Suprapubic skin (tissue), 4 donors: ENCODE data around the gene CARTPT. TPM values are rescaled to one million over a fixed set of nuclear protein-coding genes. Genes with fewer than 3 reads are reported as not detected.

Experiments
- DNase-seq, 2 donors: peaks; one replicate each; pipeline ENCODE4 v3.0.0-alpha.2; 2019; ENCODE audit warnings: low spot score in 2 of 2
- H3K27ac ChIP-seq: fragments of 200-600 bp; sonication (generic); one replicate; pipeline ENCODE4 v1.5.1; 2019
- H3K27me3 ChIP-seq: fragments of 200-600 bp; sonication (generic); one replicate; pipeline ENCODE4 v1.5.1; 2019
- H3K36me3 ChIP-seq: fragments of 200-600 bp; sonication (generic); one replicate; pipeline ENCODE4 v1.5.1; 2019
- H3K4me1 ChIP-seq: fragments of 200-600 bp; sonication (generic); one replicate; pipeline ENCODE4 v1.5.1; 2019
- H3K4me3 ChIP-seq: fragments of 200-600 bp; sonication (generic); one replicate; pipeline ENCODE4 v1.5.1; 2019; ENCODE audit warnings: mild to moderate bottlenecking
- H3K9me3 ChIP-seq: fragments of 200-600 bp; sonication (generic); one replicate; pipeline ENCODE4 v1.5.1; 2019
- CTCF ChIP-seq, 2 donors: fragments of 200-600 bp in 1 of 2; fragments of 450-650 bp in 1 of 2; sonication (generic) in 1 of 2; IDR thresholded peaks; one replicate each; pipeline ENCODE4 v1.5.1; 2016 to 2019; ENCODE audit warnings: antibody characterized with exemption in 2 of 2, mild to moderate bottlenecking in 1 of 2, moderate library complexity in 1 of 2
- EP300 ChIP-seq: sonication (generic); formaldehyde crosslinking; IDR thresholded peaks from one replicate; pipeline ENCODE4 v1.6.1; 2017; ENCODE audit warnings: antibody characterized with exemption
- POLR2A ChIP-seq, 2 donors: fragments of 450-650 bp; IDR thresholded peaks; one replicate each; pipeline ENCODE4 v1.6.1; 2017; ENCODE audit warnings: antibody characterized with exemption in 2 of 2, mild to moderate bottlenecking in 2 of 2, moderate library complexity in 2 of 2
- POLR2AphosphoS5 ChIP-seq, 3 donors: sonication (generic); formaldehyde crosslinking; IDR thresholded peaks; one replicate each; pipeline ENCODE4 v1.6.1; 2017; ENCODE audit warnings: antibody characterized with exemption in 3 of 3
- WGBS: methylation state at CpG from one replicate; pipeline ENCODE4 v1.1.5; 2018; 5-methylcytosine and 5-hydroxymethylcytosine counted together
- total RNA-seq, 4 donors: library from RNA; depleted of rRNA; stranded (reverse); fragments of >200 nt; gene quantifications; one replicate each; pipeline ENCODE4 v1.1.0, GENCODE V29; 2016

CARTPT gene
- total RNA-seq, 4 donors from 2014 or later: not detected

- H3K27ac ChIP-seq: no peak overlapping the region
- no peak for DNase-seq
- TF ChIP-seq POLR2AphosphoS5 (IDR thresholded peaks at IDR 0.05): no peak
- TF ChIP-seq POLR2A (IDR thresholded peaks at IDR 0.05): no peak
- no peak for TF ChIP-seq EP300
- TF ChIP-seq CTCF (IDR thresholded peaks at IDR 0.05): no peak
Measured at GRCh38 chr5:71731015-71731414, 11.9 kb downstream of the CARTPT start.

GRCh38 chr5:71732011-71732410, 12.9 kb downstream of the CARTPT start:
- Histone ChIP-seq H3K4me3 (no peak overlapping the region), H3K36me3 (no peaks in the 10 kb centered on the region), H3K9me3 (no peaks in the 10 kb centered on the region), H3K4me1 (no peaks in the 10 kb centered on the region), H3K27me3 (peaks cover 20% of the 10 kb centered on the region), H3K27ac (no peak overlapping the region)
- no peak for TF ChIP-seq CTCF (IDR thresholded peaks at IDR 0.05)
- TF ChIP-seq EP300: no peak
- no peak for TF ChIP-seq POLR2AphosphoS5 (IDR thresholded peaks at IDR 0.05)
- TF ChIP-seq POLR2A (IDR thresholded peaks at IDR 0.05): no peak
- DNase-seq: no peak
- 64% methylated on average over 1 of the region's 1 CpG for WGBS

More at GRCh38 chr5:71731015-71731414, 11.9 kb downstream of the CARTPT start:
- Histone ChIP-seq H3K4me1 (no peaks in the 10 kb centered on the region), H3K4me3 (no peak overlapping the region), H3K27me3 (peaks cover 25% of the 10 kb centered on the region), H3K9me3 (no peaks in the 10 kb centered on the region), H3K36me3 (no peaks in the 10 kb centered on the region)

- DNase-seq: no peak
- H3K4me1 ChIP-seq: no peaks in the 10 kb centered on the region
- peaks cover 3% of the 10 kb centered on the region for H3K27me3 ChIP-seq
- H3K27ac ChIP-seq: no peak overlapping the region
- H3K4me3 ChIP-seq: no peak overlapping the region
- H3K9me3 ChIP-seq: no peaks in the 10 kb centered on the region
- no peaks in the 10 kb centered on the region for H3K36me3 ChIP-seq
- TF ChIP-seq CTCF (IDR thresholded peaks at IDR 0.05) (no peak), EP300 (no peak), POLR2AphosphoS5 (IDR thresholded peaks at IDR 0.05) (no peak), POLR2A (IDR thresholded peaks at IDR 0.05) (no peak)
Measured at GRCh38 chr5:71734141-71734540, 15.1 kb downstream of the CARTPT start.

- no peaks in the 10 kb centered on the region for H3K9me3 ChIP-seq
- no peaks in the 10 kb centered on the region for H3K4me1 ChIP-seq
- no peaks in the 10 kb centered on the region for H3K27me3 ChIP-seq
- no peak overlapping the region for H3K27ac ChIP-seq
- WGBS: 93% methylated on average over 7 of the region's 7 CpGs
- no peaks in the 10 kb centered on the region for H3K36me3 ChIP-seq
- TF ChIP-seq EP300: no peak
- TF ChIP-seq POLR2AphosphoS5 (IDR thresholded peaks at IDR 0.05): no peak
- TF ChIP-seq POLR2A (IDR thresholded peaks at IDR 0.05): no peak
- no peak for TF ChIP-seq CTCF (IDR thresholded peaks at IDR 0.05)
- DNase-seq: no peak
- no peak overlapping the region for H3K4me3 ChIP-seq
Measured at GRCh38 chr5:71737931-71738539, 19.0 kb downstream of the CARTPT start.

- TF ChIP-seq POLR2AphosphoS5 (IDR thresholded peaks at IDR 0.05): no peak
- no peak for TF ChIP-seq EP300
- TF ChIP-seq CTCF (IDR thresholded peaks at IDR 0.05): no peak
- no peak for TF ChIP-seq POLR2A (IDR thresholded peaks at IDR 0.05)
- Histone ChIP-seq H3K27me3 (no peaks in the 10 kb centered on the region), H3K36me3 (no peaks in the 10 kb centered on the region), H3K9me3 (no peaks in the 10 kb centered on the region), H3K4me3 (no peak overlapping the region), H3K27ac (no peak overlapping the region), H3K4me1 (no peaks in the 10 kb centered on the region)
- DNase-seq: no peak
- 76% methylated on average over 4 of the region's 4 CpGs for WGBS
Measured at GRCh38 chr5:71738662-71739361, 19.7 kb downstream of the CARTPT start.
